Mesothelial cell of epicardium (in vitro differentiated cells): ENCODE results near the gene PPP1R16B. TPM values are rescaled to one million over a fixed set of nuclear protein-coding genes. Genes with fewer than 3 reads are reported as not detected.

Source experiments
- DNase-seq, 2 experiments: peaks; one replicate each; pipeline ENCODE4 v3.0.0; 2021; ENCODE audit warnings: low spot score in 2 of 2; ENCODE audit not compliant: unreplicated experiment in 2 of 2
- H3K27ac Mint-ChIP-seq: 2 replicates; pipeline ENCODE4 v1.8.0; 2021; ENCODE audit warnings: mixed read lengths
- H3K27me3 Mint-ChIP-seq: 2 replicates; pipeline ENCODE4 v1.8.0; 2021; ENCODE audit warnings: low read depth, mixed read lengths
- H3K36me3 Mint-ChIP-seq: 2 replicates; pipeline ENCODE4 v1.8.0; 2021; ENCODE audit warnings: mixed read lengths
- H3K4me1 Mint-ChIP-seq: 2 replicates; pipeline ENCODE4 v1.8.0; 2021; ENCODE audit warnings: mixed read lengths
- H3K4me3 Mint-ChIP-seq: 2 replicates; pipeline ENCODE4 v1.8.0; 2021; ENCODE audit warnings: mild to moderate bottlenecking, moderate library complexity, mixed read lengths
- H3K9me3 Mint-ChIP-seq: 2 replicates; pipeline ENCODE4 v1.8.0; 2021; ENCODE audit warnings: mixed read lengths
- CTCF ChIP-seq: fragments of 200-600 bp; sonication (generic); IDR thresholded peaks from one replicate; pipeline ENCODE4 v1.5.0; 2021; ENCODE audit warnings: antibody characterized with exemption; ENCODE audit not compliant: unreplicated experiment
- total RNA-seq: library from RNA; stranded (reverse); gene quantifications from 3 replicates; pipeline ENCODE4 v1.2.1, GENCODE V29; 2021

PPP1R16B gene
- total RNA-seq, 1 donor from 2014 or later = not detected

GRCh38 chr20:38871560-38871953, 66.1 kb downstream of the PPP1R16B start:
- H3K9me3 Mint-ChIP-seq = no peaks in the 10 kb centered on the region
- TF ChIP-seq CTCF = no peak
- H3K4me3 Mint-ChIP-seq = no peak overlapping the region
- DNase-seq = no peak
- H3K36me3 Mint-ChIP-seq = no peaks in the 10 kb centered on the region
- no peak overlapping the region for H3K27ac Mint-ChIP-seq
- peaks cover 36% of the 10 kb centered on the region for H3K27me3 Mint-ChIP-seq
- H3K4me1 Mint-ChIP-seq = peaks cover 3% of the 10 kb centered on the region

- Mint-ChIP-seq H3K27ac (no peak overlapping the region), H3K27me3 (peaks cover 36% of the 10 kb centered on the region), H3K4me3 (no peak overlapping the region), H3K36me3 (no peaks in the 10 kb centered on the region), H3K9me3 (no peaks in the 10 kb centered on the region), H3K4me1 (peaks cover 3% of the 10 kb centered on the region)
- no peak for TF ChIP-seq CTCF
- DNase-seq = no peak
Observed at GRCh38 chr20:38872036-38872435, 66.5 kb downstream of the PPP1R16B start.

GRCh38 chr20:38872491-38873049, 67.1 kb downstream of the PPP1R16B start:
- no peak for DNase-seq
- H3K27me3 Mint-ChIP-seq = peaks cover 37% of the 10 kb centered on the region
- no peak overlapping the region for H3K4me3 Mint-ChIP-seq
- peaks cover 3% of the 10 kb centered on the region for H3K4me1 Mint-ChIP-seq
- H3K27ac Mint-ChIP-seq = no peak overlapping the region
- H3K36me3 Mint-ChIP-seq = no peaks in the 10 kb centered on the region
- H3K9me3 Mint-ChIP-seq = no peaks in the 10 kb centered on the region
- no peak for TF ChIP-seq CTCF

- Mint-ChIP-seq H3K27me3 (peaks cover 40% of the 10 kb centered on the region), H3K27ac (no peak overlapping the region), H3K4me3 (no peak overlapping the region), H3K36me3 (no peaks in the 10 kb centered on the region), H3K9me3 (no peaks in the 10 kb centered on the region), H3K4me1 (peaks cover 3% of the 10 kb centered on the region)
- no peak for TF ChIP-seq CTCF
- no peak for DNase-seq
Observed at GRCh38 chr20:38873050-38873581, 67.6 kb downstream of the PPP1R16B start.

GRCh38 chr20:38874460-38875174, 69.1 kb downstream of the PPP1R16B start:
- TF ChIP-seq CTCF = no peak
- Mint-ChIP-seq H3K9me3 (no peaks in the 10 kb centered on the region), H3K4me3 (no peak overlapping the region), H3K27ac (no peak overlapping the region), H3K4me1 (peaks cover 3% of the 10 kb centered on the region), H3K27me3 (peaks cover 49% of the 10 kb centered on the region), H3K36me3 (no peaks in the 10 kb centered on the region)
- DNase-seq = no peak
